ENCODE results near the gene HUWE1.

DNA sequence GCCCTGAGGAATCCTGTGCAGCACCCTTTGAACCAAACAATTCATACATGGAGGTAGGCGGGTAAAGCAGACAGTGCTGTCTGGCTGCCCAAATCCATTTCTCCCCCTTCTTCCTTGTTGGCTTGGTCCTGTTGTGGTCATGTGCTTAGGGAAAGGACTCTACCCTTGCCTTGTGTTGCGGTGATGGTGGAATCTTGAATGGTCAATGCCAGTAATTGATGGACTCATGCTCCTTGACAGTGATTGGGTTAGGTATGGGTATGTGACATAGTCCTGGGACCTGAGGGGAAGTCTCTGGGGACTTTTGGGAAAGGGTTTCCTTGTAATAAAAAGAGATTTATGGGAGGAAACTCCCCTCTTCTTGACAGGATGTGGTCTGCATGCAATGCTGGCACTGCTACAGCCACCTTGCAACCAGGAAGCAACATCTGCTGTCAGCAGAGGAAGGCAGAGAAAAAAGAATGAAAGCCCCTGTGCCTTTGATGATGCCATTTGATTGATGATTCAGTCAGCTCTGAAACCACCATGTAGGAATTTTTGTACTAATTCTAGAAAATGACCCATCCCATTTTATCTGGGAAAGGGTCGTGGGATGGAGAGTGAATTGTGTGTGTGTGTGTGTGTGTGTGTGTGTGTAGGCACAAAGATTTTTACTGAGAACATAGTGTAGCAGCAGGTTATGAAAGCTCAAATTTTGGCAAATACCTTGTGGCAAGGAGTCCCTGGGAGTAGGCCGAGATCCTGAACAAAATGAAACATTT is 30.0 kb upstream of the HUWE1 start:
- TF ChIP-seq, protein P1, sequence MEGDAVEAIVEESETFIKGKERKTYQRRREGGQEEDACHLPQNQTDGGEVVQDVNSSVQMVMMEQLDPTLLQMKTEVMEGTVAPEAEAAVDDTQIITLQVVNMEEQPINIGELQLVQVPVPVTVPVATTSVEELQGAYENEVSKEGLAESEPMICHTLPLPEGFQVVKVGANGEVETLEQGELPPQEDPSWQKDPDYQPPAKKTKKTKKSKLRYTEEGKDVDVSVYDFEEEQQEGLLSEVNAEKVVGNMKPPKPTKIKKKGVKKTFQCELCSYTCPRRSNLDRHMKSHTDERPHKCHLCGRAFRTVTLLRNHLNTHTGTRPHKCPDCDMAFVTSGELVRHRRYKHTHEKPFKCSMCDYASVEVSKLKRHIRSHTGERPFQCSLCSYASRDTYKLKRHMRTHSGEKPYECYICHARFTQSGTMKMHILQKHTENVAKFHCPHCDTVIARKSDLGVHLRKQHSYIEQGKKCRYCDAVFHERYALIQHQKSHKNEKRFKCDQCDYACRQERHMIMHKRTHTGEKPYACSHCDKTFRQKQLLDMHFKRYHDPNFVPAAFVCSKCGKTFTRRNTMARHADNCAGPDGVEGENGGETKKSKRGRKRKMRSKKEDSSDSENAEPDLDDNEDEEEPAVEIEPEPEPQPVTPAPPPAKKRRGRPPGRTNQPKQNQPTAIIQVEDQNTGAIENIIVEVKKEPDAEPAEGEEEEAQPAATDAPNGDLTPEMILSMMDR (conservative IDR thresholded peaks at IDR 0.05): no peak
- TF ChIP-seq EZH2 (IDR thresholded peaks at IDR 0.05; ENCODE audit: low read depth): no peak

All from PC-9 (cell line).